Measurements from ENCODE around the gene DBP. TPM values are rescaled to one million over a fixed set of nuclear protein-coding genes. Genes with fewer than 3 reads are reported as not detected.

Gene DBP
- total and polyA plus RNA-seq, 7 donors: 6.2 to 14.1 (median 10.5) TPM

- TF ChIP-seq EP300 (IDR thresholded peaks at IDR 0.05) (no peak), POLR2A (IDR thresholded peaks at IDR 0.05) (no peak), CTCF (IDR thresholded peaks at IDR 0.05) (no peak), POLR2AphosphoS5 (IDR thresholded peaks at IDR 0.05) (no peak)
- Histone ChIP-seq H3K27me3 (no peaks in the 10 kb centered on the region), H3K36me3 (no peaks in the 10 kb centered on the region), H3K4me3 (no peak overlapping the region), H3K27ac (no peak overlapping the region), H3K4me1 (no peaks in the 10 kb centered on the region), H3K9me3 (no peaks in the 10 kb centered on the region)
- 36 to 54% methylated on average over 11 of the region's 11 CpGs for WGBS, 2 donors
- DNase-seq: no peak
- intact Hi-C loops (cut with DNase I): no loop called here
Observed at GRCh38 chr19:48654299-48655059, 17.3 kb upstream of the DBP start.

- H3K27me3 ChIP-seq: no peaks in the 10 kb centered on the region
- TF ChIP-seq POLR2AphosphoS5 (IDR thresholded peaks at IDR 0.05) (no peak), POLR2A (IDR thresholded peaks at IDR 0.05) (no peak), EP300 (IDR thresholded peaks at IDR 0.05) (no peak), CTCF (IDR thresholded peaks at IDR 0.05) (no peak)
- no peaks in the 10 kb centered on the region for H3K9me3 ChIP-seq
- H3K4me3 ChIP-seq: no peak overlapping the region
- H3K36me3 ChIP-seq: no peaks in the 10 kb centered on the region
- 83 to 90% methylated on average over 5 of the region's 5 CpGs for WGBS, 2 donors
- DNase-seq: no peak
- intact Hi-C loops (cut with DNase I): no loop called here
- peaks cover 0 to 4% (median 0%) of the 10 kb centered on the region in 4 donors for H3K4me1 ChIP-seq
- no peak overlapping the region for H3K27ac ChIP-seq
Observed at GRCh38 chr19:48651683-48652048, 14.5 kb upstream of the DBP start.

GRCh38 chr19:48650974-48651682 lies 13.9 kb upstream of the DBP start:
- TF ChIP-seq POLR2AphosphoS5 (IDR thresholded peaks at IDR 0.05) (no peak), POLR2A (IDR thresholded peaks at IDR 0.05) (no peak), EP300 (IDR thresholded peaks at IDR 0.05) (no peak), CTCF (IDR thresholded peaks at IDR 0.05) (no peak)
- intact Hi-C loops (cut with DNase I): no loop called here
- H3K27ac ChIP-seq: no peak overlapping the region
- H3K9me3 ChIP-seq: no peaks in the 10 kb centered on the region
- H3K4me1 ChIP-seq: peaks cover 0 to 4% (median 2%) of the 10 kb centered on the region in 4 donors
- DNase-seq: no peak
- no peaks in the 10 kb centered on the region for H3K36me3 ChIP-seq
- no peak overlapping the region for H3K4me3 ChIP-seq
- 80 to 91% methylated on average over 12 of the region's 12 CpGs for WGBS, 2 donors
- H3K27me3 ChIP-seq: no peaks in the 10 kb centered on the region

- no peak overlapping the region for H3K27ac ChIP-seq
- intact Hi-C loops (cut with DNase I): loop anchor here (5.0 kb wide), 1 partner anchor 189 kb away; the partner anchor contains the start of gene HSD17B14
- no peaks in the 10 kb centered on the region for H3K9me3 ChIP-seq
- H3K36me3 ChIP-seq: no peaks in the 10 kb centered on the region
- no peak for TF ChIP-seq POLR2AphosphoS5 (IDR thresholded peaks at IDR 0.05)
- no peak for TF ChIP-seq POLR2A (IDR thresholded peaks at IDR 0.05)
- no peak for TF ChIP-seq EP300 (IDR thresholded peaks at IDR 0.05)
- TF ChIP-seq CTCF (IDR thresholded peaks at IDR 0.05): no peak
- H3K4me1 ChIP-seq: peaks cover 0 to 22% (median 20%) of the 10 kb centered on the region in 4 donors
- H3K27me3 ChIP-seq: no peaks in the 10 kb centered on the region
- H3K4me3 ChIP-seq: no peak overlapping the region
- 55 to 74% methylated on average over 2 of the region's 2 CpGs for WGBS, 2 donors
- no peak for DNase-seq
Observed at GRCh38 chr19:48648134-48648533, 11.0 kb upstream of the DBP start.

Measured in sigmoid colon (tissue), 7 donors.